GM12891 (cell line): ENCODE data around the gene ZC3H7A.

Experiments
- POLR2A ChIP-seq: IDR thresholded peaks from 2 replicates; pipeline ENCODE4 v1.6.1; 2011; ENCODE audit warnings: low read depth, low read length, control low read depth
- POLR2AphosphoS5 ChIP-seq: IDR thresholded peaks from 2 replicates; pipeline ENCODE4 v1.6.1; 2011; ENCODE audit warnings: low read depth, low read length, control low read depth

DNA sequence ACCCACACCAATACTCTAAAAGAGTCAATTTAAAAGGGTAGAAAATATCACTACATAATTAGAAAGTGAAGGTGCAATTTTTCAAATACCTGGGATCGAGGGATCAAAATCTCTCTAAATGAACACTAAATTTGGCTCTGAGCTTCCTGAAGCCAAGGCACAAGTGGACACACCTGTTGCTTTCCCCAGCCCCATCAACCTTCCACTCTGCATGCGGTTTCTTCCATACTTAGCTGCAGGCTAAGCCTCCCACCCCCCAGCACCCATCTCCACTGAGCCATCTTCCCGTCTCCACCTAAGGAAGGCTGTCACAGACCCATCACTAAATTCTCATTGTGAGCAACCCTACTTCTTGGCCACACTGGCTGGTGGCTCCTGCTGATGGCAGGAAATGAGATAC is 84.9 kb downstream of the ZC3H7A start:
- TF ChIP-seq POLR2AphosphoS5 (no peak), POLR2A (no peak)
